Measurements from ENCODE around the gene SBNO2. TPM values are rescaled to one million over a fixed set of nuclear protein-coding genes. Genes with fewer than 3 reads are reported as not detected.

Gene SBNO2
- total RNA-seq, 1 donor from 2014 or later, result 46.4 TPM

- TF ChIP-seq CTCF (IDR thresholded peaks at IDR 0.05; ENCODE audit: unreplicated experiment), result no peak
- Mint-ChIP-seq H3K36me3 (ENCODE audit: low read depth, unreplicated experiment) (peaks cover 17% of the 10 kb centered on the region), H3K27ac (ENCODE audit: unreplicated experiment) (no peak overlapping the region), H3K4me1 (ENCODE audit: unreplicated experiment) (peaks cover 10% of the 10 kb centered on the region), H3K4me3 (ENCODE audit: unreplicated experiment) (no peak overlapping the region), H3K9me3 (ENCODE audit: unreplicated experiment) (no peaks in the 10 kb centered on the region), H3K27me3 (ENCODE audit: unreplicated experiment) (peaks cover 13% of the 10 kb centered on the region)
- DNase-seq (ENCODE audit: low spot score), result no peak
These were observed 7.0 kb downstream of the SBNO2 start for GRCh38 chr19:1166872-1167573.

GRCh38 chr19:1164684-1165531 is 9.2 kb downstream of the SBNO2 start:
- Mint-ChIP-seq H3K4me3 (ENCODE audit: unreplicated experiment) (no peak overlapping the region), H3K4me1 (ENCODE audit: unreplicated experiment) (peaks cover 3% of the 10 kb centered on the region), H3K36me3 (ENCODE audit: low read depth, unreplicated experiment) (peaks cover 11% of the 10 kb centered on the region), H3K27me3 (ENCODE audit: unreplicated experiment) (peaks cover 2% of the 10 kb centered on the region), H3K9me3 (ENCODE audit: unreplicated experiment) (no peaks in the 10 kb centered on the region), H3K27ac (ENCODE audit: unreplicated experiment) (no peak overlapping the region)
- DNase-seq (ENCODE audit: low spot score), result no peak
- no peak for TF ChIP-seq CTCF (IDR thresholded peaks at IDR 0.05; ENCODE audit: unreplicated experiment)

- TF ChIP-seq CTCF (IDR thresholded peaks at IDR 0.05; ENCODE audit: unreplicated experiment), result no peak
- Mint-ChIP-seq H3K36me3 (ENCODE audit: low read depth, unreplicated experiment) (peaks cover 7% of the 10 kb centered on the region), H3K27me3 (ENCODE audit: unreplicated experiment) (peaks cover 2% of the 10 kb centered on the region), H3K9me3 (ENCODE audit: unreplicated experiment) (no peaks in the 10 kb centered on the region), H3K27ac (ENCODE audit: unreplicated experiment) (no peak overlapping the region), H3K4me1 (ENCODE audit: unreplicated experiment) (peaks cover 3% of the 10 kb centered on the region), H3K4me3 (ENCODE audit: unreplicated experiment) (no peak overlapping the region)
- DNase-seq (ENCODE audit: low spot score), result no peak
These were observed 10.0 kb downstream of the SBNO2 start for GRCh38 chr19:1163934-1164683.

- TF ChIP-seq CTCF (IDR thresholded peaks at IDR 0.05; ENCODE audit: unreplicated experiment), result no peak
- Mint-ChIP-seq H3K4me3 (ENCODE audit: unreplicated experiment) (peak overlapping the region; percentile 37), H3K27me3 (ENCODE audit: unreplicated experiment) (peaks cover 2% of the 10 kb centered on the region), H3K27ac (ENCODE audit: unreplicated experiment) (peak overlapping the region; percentile 61), H3K4me1 (ENCODE audit: unreplicated experiment) (peaks cover 3% of the 10 kb centered on the region), H3K36me3 (ENCODE audit: low read depth, unreplicated experiment) (peaks cover 7% of the 10 kb centered on the region), H3K9me3 (ENCODE audit: unreplicated experiment) (no peaks in the 10 kb centered on the region)
- DNase-seq (ENCODE audit: low spot score), result no peak
These were observed 10.7 kb downstream of the SBNO2 start for GRCh38 chr19:1163283-1163933.

Data from endothelial cell (in vitro differentiated cells).